ENCODE results near the gene CCDC158. TPM values are rescaled to one million over a fixed set of nuclear protein-coding genes. Genes with fewer than 3 reads are reported as not detected.

Gene CCDC158
- total and polyA plus RNA-seq, 7 experiments from 2014 or later = not detected

- DNase-seq = no peak
- POLR2A ChIA-PET = no interaction called here
- H3K27ac ChIP-seq (ENCODE audit: low read depth, low read length) = no peak overlapping the region
- no peaks in the 10 kb centered on the region for H3K36me3 ChIP-seq (ENCODE audit: control insufficient read depth in 2 of 3, insufficient read depth in 3 of 3, low read length in 3 of 3)
- peaks cover 0 to 7% of the 10 kb centered on the region in 2 donors for H3K4me1 ChIP-seq (ENCODE audit: control insufficient read depth in 2 of 2, insufficient read depth in 2 of 2, low read length in 2 of 2)
- no peak for ATAC-seq
- H3K27me3 Mint-ChIP-seq = peaks cover 0 to 11% (median 4%) of the 10 kb centered on the region in 5 donors
- no peak overlapping the region for H3K4me3 Mint-ChIP-seq
- peaks cover 0 to 16% (median 11%) of the 10 kb centered on the region in 5 donors for H3K36me3 Mint-ChIP-seq
- H3K27me3 ChIP-seq (ENCODE audit: control insufficient read depth in 2 of 2, insufficient read depth in 2 of 2, low read length in 2 of 2) = no peaks in the 10 kb centered on the region
- no peak overlapping the region for H3K27ac Mint-ChIP-seq
- H3K9me3 ChIP-seq (ENCODE audit: control insufficient read depth in 2 of 3, low read length in 3 of 3) = peaks cover 0 to 14% (median 0%) of the 10 kb centered on the region in 3 experiments
- intact Hi-C loops (cut with micrococcal nuclease) = loop anchor here in 1 of 2 donors (10.0 kb wide), 1 partner anchor 53 kb away; the partner anchor contains the start of gene STBD1
- H3K4me3 ChIP-seq (ENCODE audit: low read length) = no peak overlapping the region
- peaks cover 13 to 48% (median 28%) of the 10 kb centered on the region in 11 donors for H3K9me3 Mint-ChIP-seq
- peaks cover 0 to 16% (median 12%) of the 10 kb centered on the region in 7 donors for H3K4me1 Mint-ChIP-seq
- CTCF ChIA-PET = no interaction called here
These were observed 63.0 kb downstream of the CCDC158 start for GRCh38 chr4:76357981-76358380.

GRCh38 chr4:76354517-76355473, 66.1 kb downstream of the CCDC158 start:
- intact Hi-C loops (cut with micrococcal nuclease) = loop anchor here (1.0 to 10.0 kb wide), 2 partner anchors 47 to 50 kb away; partner anchors contain the start of gene STBD1 (in 1 of the 2)
- ChIA-PET CTCF (interaction anchor here (2.2 kb wide), 1 partner anchor 22 kb away, joined by 6 read pairs; no protein-coding TSS in a partner anchor), POLR2A (interaction anchor here (0.7 to 1.0 kb wide), 2 partner anchors 8 to 49 kb away, joined by 3 to 5 read pairs; no protein-coding TSS in a partner anchor)
- Histone ChIP-seq H3K27ac (ENCODE audit: low read depth, low read length) (no peak overlapping the region), H3K4me1 (ENCODE audit: control insufficient read depth in 2 of 2, insufficient read depth in 2 of 2, low read length in 2 of 2) (peaks cover 0 to 7% of the 10 kb centered on the region in 2 donors), H3K9me3 (ENCODE audit: control insufficient read depth in 2 of 3, low read length in 3 of 3) (peaks cover 0 to 9% (median 0%) of the 10 kb centered on the region in 3 experiments), H3K27me3 (ENCODE audit: control insufficient read depth in 2 of 2, insufficient read depth in 2 of 2, low read length in 2 of 2) (no peaks in the 10 kb centered on the region), H3K4me3 (ENCODE audit: low read length) (no peak overlapping the region), H3K36me3 (ENCODE audit: control insufficient read depth in 2 of 3, insufficient read depth in 3 of 3, low read length in 3 of 3) (no peaks in the 10 kb centered on the region)
- Mint-ChIP-seq H3K9me3 (peaks cover 8 to 35% (median 23%) of the 10 kb centered on the region in 11 donors), H3K4me1 (peaks cover 0 to 16% (median 12%) of the 10 kb centered on the region in 7 donors), H3K4me3 (peak overlapping the region in 9 of 10 donors; percentile 14 to 60 (median 18)), H3K36me3 (peaks cover 0 to 16% (median 9%) of the 10 kb centered on the region in 5 donors), H3K27me3 (peaks cover 0 to 11% (median 4%) of the 10 kb centered on the region in 5 donors), H3K27ac (peak overlapping the region in 6 of 9 donors; percentile 0 to 67 (median 34))
- ATAC-seq = peak; percentile 75
- DNase-seq = peak in 7 of 9 donors; percentile 3 to 32 (median 19)

GRCh38 chr4:76342803-76343202, 78.1 kb downstream of the CCDC158 start:
- no peaks in the 10 kb centered on the region for H3K9me3 ChIP-seq (ENCODE audit: control insufficient read depth in 2 of 3, low read length in 3 of 3)
- H3K36me3 Mint-ChIP-seq = no peaks in the 10 kb centered on the region
- no peak overlapping the region for H3K27ac ChIP-seq (ENCODE audit: low read depth, low read length)
- DNase-seq (no peak), ATAC-seq (no peak)
- ChIA-PET POLR2A (no interaction called here), CTCF (no interaction called here)
- no peak overlapping the region for H3K4me3 ChIP-seq (ENCODE audit: low read length)
- H3K27me3 ChIP-seq (ENCODE audit: control insufficient read depth in 2 of 2, insufficient read depth in 2 of 2, low read length in 2 of 2) = no peaks in the 10 kb centered on the region
- no peak overlapping the region for H3K4me3 Mint-ChIP-seq
- no peaks in the 10 kb centered on the region for H3K4me1 ChIP-seq (ENCODE audit: control insufficient read depth in 2 of 2, insufficient read depth in 2 of 2, low read length in 2 of 2)
- H3K9me3 Mint-ChIP-seq = peaks cover 0 to 16% (median 9%) of the 10 kb centered on the region in 11 donors
- intact Hi-C loops (cut with micrococcal nuclease) = no loop called here
- no peaks in the 10 kb centered on the region for H3K4me1 Mint-ChIP-seq
- no peaks in the 10 kb centered on the region for H3K36me3 ChIP-seq (ENCODE audit: control insufficient read depth in 2 of 3, insufficient read depth in 3 of 3, low read length in 3 of 3)
- H3K27ac Mint-ChIP-seq = no peak overlapping the region
- peaks cover 0 to 29% (median 8%) of the 10 kb centered on the region in 5 donors for H3K27me3 Mint-ChIP-seq

- H3K4me3 Mint-ChIP-seq = no peak overlapping the region
- no peak overlapping the region for H3K27ac Mint-ChIP-seq
- H3K27me3 ChIP-seq (ENCODE audit: control insufficient read depth in 2 of 2, insufficient read depth in 2 of 2, low read length in 2 of 2) = no peaks in the 10 kb centered on the region
- H3K27me3 Mint-ChIP-seq = peaks cover 0 to 28% (median 4%) of the 10 kb centered on the region in 5 donors
- no peaks in the 10 kb centered on the region for H3K36me3 ChIP-seq (ENCODE audit: control insufficient read depth in 2 of 3, insufficient read depth in 3 of 3, low read length in 3 of 3)
- no peaks in the 10 kb centered on the region for H3K36me3 Mint-ChIP-seq
- no peak overlapping the region for H3K4me3 ChIP-seq (ENCODE audit: low read length)
- no peak overlapping the region for H3K27ac ChIP-seq (ENCODE audit: low read depth, low read length)
- H3K4me1 Mint-ChIP-seq = no peaks in the 10 kb centered on the region
- ChIA-PET CTCF (no interaction called here), POLR2A (no interaction called here)
- intact Hi-C loops (cut with micrococcal nuclease) = no loop called here
- H3K4me1 ChIP-seq (ENCODE audit: control insufficient read depth in 2 of 2, insufficient read depth in 2 of 2, low read length in 2 of 2) = no peaks in the 10 kb centered on the region
- ATAC-seq (no peak), DNase-seq (no peak)
- no peaks in the 10 kb centered on the region for H3K9me3 ChIP-seq (ENCODE audit: control insufficient read depth in 2 of 3, low read length in 3 of 3)
- H3K9me3 Mint-ChIP-seq = peaks cover 0 to 10% (median 5%) of the 10 kb centered on the region in 11 donors
These were observed 78.8 kb downstream of the CCDC158 start for GRCh38 chr4:76342191-76342590.

- CTCF ChIA-PET = no interaction called here
- ATAC-seq = no peak
- Histone ChIP-seq H3K27me3 (ENCODE audit: control insufficient read depth in 2 of 2, insufficient read depth in 2 of 2, low read length in 2 of 2) (no peaks in the 10 kb centered on the region), H3K9me3 (ENCODE audit: control insufficient read depth in 2 of 3, low read length in 3 of 3) (no peaks in the 10 kb centered on the region), H3K27ac (ENCODE audit: low read depth, low read length) (no peak overlapping the region), H3K4me3 (ENCODE audit: low read length) (no peak overlapping the region), H3K4me1 (ENCODE audit: control insufficient read depth in 2 of 2, insufficient read depth in 2 of 2, low read length in 2 of 2) (no peaks in the 10 kb centered on the region), H3K36me3 (ENCODE audit: control insufficient read depth in 2 of 3, insufficient read depth in 3 of 3, low read length in 3 of 3) (no peaks in the 10 kb centered on the region)
- POLR2A ChIA-PET = no interaction called here
- H3K36me3 Mint-ChIP-seq = no peaks in the 10 kb centered on the region
- H3K4me1 Mint-ChIP-seq = no peaks in the 10 kb centered on the region
- intact Hi-C loops (cut with micrococcal nuclease) = no loop called here
- no peak overlapping the region for H3K27ac Mint-ChIP-seq
- no peak overlapping the region for H3K4me3 Mint-ChIP-seq
- peaks cover 0 to 3% (median 0%) of the 10 kb centered on the region in 11 donors for H3K9me3 Mint-ChIP-seq
- peaks cover 0 to 26% (median 10%) of the 10 kb centered on the region in 5 donors for H3K27me3 Mint-ChIP-seq
- no peak for DNase-seq
These were observed 79.9 kb downstream of the CCDC158 start for GRCh38 chr4:76341063-76341462.

- H3K36me3 Mint-ChIP-seq = no peaks in the 10 kb centered on the region
- POLR2A ChIA-PET = no interaction called here
- ATAC-seq = no peak
These were observed 81.6 kb downstream of the CCDC158 start for GRCh38 chr4:76339364-76339763.

More at GRCh38 chr4:76339364-76339763, 81.6 kb downstream of the CCDC158 start:
- Mint-ChIP-seq H3K27me3 (peaks cover 0 to 15% (median 9%) of the 10 kb centered on the region in 5 donors), H3K27ac (no peak overlapping the region), H3K9me3 (peaks cover 0 to 1% (median 0%) of the 10 kb centered on the region in 11 donors), H3K4me1 (no peaks in the 10 kb centered on the region), H3K4me3 (no peak overlapping the region)
- Histone ChIP-seq H3K9me3 (ENCODE audit: control insufficient read depth in 2 of 3, low read length in 3 of 3) (no peaks in the 10 kb centered on the region), H3K4me1 (ENCODE audit: control insufficient read depth in 2 of 2, insufficient read depth in 2 of 2, low read length in 2 of 2) (no peaks in the 10 kb centered on the region), H3K27me3 (ENCODE audit: control insufficient read depth in 2 of 2, insufficient read depth in 2 of 2, low read length in 2 of 2) (no peaks in the 10 kb centered on the region), H3K36me3 (ENCODE audit: control insufficient read depth in 2 of 3, insufficient read depth in 3 of 3, low read length in 3 of 3) (no peaks in the 10 kb centered on the region), H3K4me3 (ENCODE audit: low read length) (no peak overlapping the region), H3K27ac (ENCODE audit: low read depth, low read length) (no peak overlapping the region)
- CTCF ChIA-PET = no interaction called here
- intact Hi-C loops (cut with micrococcal nuclease) = no loop called here
- DNase-seq = no peak
